ENCODE measurements around the gene HORMAD1.
A peak's percentile ranks its signal among the peaks of the same experiment; 100 is the strongest.
"Not testable (repeated sequence)": the region's sequence is repeated elsewhere in the genome, so short reads cannot be mapped to it uniquely, and the experiment has no call there.

HORMAD1 gene

GRCh38 chr1:150696995-150697927, 23.4 kb downstream of the HORMAD1 start, which contains the start of gene GOLPH3L:
GOLPH3L (minus strand) TSS chr1:150697154; CDS start chr1:150694838, 2,316 bp downstream.
- peak; percentile 63 to 79 for DNase-seq (ENCODE audit: low read depth in 2 of 2)

DNA sequence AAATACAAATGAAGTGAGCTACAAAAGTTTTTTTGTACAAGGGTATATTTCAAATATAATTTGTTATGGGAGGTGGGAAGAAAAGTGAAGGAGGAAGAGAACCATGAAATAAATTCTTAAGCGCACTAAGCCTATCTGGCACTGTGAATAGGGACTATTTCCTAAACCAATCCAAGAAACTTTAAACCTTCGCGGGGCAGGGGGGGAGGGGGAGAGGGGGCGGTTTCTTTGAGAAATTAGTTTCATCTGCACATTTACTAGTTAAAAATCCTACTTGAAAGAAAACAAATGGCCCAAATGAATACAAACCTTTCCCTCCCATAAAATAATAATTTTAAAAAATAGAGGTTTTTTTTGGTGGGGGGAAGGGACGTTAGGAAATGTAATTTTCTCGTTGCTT, 24.1 kb downstream of the HORMAD1 start:
- no peak for DNase-seq (ENCODE audit: low read depth in 2 of 2)

- no peak for DNase-seq (ENCODE audit: low read depth in 2 of 2)
Observed at GRCh38 chr1:150696162-150696561, 24.5 kb downstream of the HORMAD1 start.

DNA sequence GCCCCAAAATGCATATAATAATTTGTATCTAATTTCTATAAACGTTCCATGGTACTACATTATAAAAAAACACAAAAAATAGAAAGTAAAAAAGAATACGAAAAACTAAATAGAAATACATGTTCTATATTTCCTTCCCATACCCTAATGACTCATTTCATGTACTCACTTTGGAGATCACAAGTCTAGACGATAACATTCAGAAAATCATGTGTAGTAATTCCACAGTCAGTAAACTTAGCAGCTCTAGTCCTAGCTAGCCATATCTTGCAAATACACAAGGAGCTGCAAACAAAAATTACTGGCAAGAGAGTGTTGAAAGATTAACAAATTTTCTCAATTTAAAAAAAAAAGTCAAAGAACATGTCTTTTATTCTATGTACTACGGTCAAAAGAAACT, 25.1 kb downstream of the HORMAD1 start:
- DNase-seq (ENCODE audit: low read depth in 2 of 2), result no peak

DNA sequence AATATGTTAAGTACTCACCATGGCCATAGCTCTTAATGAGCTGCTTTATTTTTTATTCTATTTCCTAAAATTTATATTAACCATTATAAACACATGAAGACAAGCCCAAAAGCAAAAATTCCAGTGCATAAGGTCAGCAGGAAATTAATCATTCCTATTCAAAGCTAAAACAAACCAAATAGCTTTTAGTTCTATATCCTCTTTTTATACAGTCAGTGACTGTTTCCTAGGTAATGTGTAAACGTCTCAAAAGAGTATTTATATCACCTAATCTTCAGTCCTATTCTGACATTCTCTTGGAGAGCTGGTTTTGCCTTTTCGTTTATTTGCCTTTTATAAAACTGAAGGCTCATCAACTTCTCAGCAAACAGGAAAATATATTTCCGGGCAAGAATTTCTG, 28.0 kb downstream of the HORMAD1 start:
- DNase-seq (ENCODE audit: low read depth in 2 of 2), result no peak

GRCh38 chr1:150688763-150689162, 31.9 kb downstream of the HORMAD1 start:
- no peak for DNase-seq (ENCODE audit: low read depth in 2 of 2)

DNA sequence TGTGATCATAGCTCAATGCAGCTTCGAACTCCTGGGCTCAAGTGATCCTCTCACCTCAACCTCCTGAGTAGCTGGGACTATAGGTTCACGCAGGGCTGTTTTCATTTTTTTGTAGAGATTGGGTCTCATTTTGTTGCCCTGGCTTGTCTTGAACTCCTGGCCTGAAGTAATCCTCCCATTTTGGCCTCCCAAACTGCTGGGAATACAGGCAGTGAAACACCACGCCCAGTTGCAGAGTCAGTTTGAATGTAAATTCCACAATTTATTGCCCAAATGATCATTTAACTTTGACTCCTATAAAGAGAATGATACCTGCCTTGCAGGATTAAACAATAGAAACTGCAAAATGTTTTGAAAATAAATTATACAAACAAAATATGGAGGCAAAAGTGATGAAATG, 34.4 kb downstream of the HORMAD1 start:
- no peak for DNase-seq (ENCODE audit: low read depth in 2 of 2)

- no peak for DNase-seq (ENCODE audit: low read depth in 2 of 2)
Observed at GRCh38 chr1:150683914-150684313, 36.8 kb downstream of the HORMAD1 start.

DNA sequence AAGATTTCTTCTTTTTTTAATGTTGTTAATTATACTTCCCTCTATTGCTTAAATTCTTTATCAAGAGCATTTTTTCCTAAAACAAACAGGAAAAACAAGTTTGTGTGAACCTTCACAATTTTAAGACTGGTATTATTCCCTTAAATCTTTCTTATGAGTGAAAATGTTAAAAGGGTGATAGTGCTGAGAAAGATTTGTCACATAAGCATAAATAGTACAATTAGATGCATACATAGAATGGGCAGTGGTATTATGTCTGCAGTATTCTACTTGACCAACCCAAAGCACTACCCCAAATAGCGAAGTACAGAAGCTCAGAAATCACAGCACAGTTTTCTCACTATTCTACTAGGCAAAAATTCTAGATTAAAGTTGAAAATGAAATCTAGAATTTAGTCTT, 41.7 kb downstream of the HORMAD1 start:
- no peak for DNase-seq (ENCODE audit: low read depth in 2 of 2)

DNA sequence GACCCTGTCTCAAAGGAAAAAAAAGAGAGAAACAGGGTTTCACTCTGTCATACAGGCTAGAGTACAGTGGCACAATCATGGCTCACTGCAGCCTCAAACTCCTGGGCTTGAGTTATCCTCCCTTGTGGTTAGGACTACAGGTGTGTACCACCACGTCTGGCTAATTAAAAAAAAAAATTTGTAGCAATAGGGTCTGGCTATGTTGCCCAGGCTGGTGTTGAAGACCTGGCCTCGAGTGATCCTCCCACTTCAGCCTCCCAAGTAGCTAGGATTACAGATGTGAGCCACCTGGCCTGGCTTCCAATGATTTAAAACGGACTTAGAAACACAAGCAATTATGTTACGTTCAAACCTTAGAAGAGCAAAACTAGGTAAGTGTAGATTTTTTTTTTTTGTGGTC, 45.8 kb downstream of the HORMAD1 start:
- no peak for DNase-seq (ENCODE audit: low read depth in 2 of 2)

DNA sequence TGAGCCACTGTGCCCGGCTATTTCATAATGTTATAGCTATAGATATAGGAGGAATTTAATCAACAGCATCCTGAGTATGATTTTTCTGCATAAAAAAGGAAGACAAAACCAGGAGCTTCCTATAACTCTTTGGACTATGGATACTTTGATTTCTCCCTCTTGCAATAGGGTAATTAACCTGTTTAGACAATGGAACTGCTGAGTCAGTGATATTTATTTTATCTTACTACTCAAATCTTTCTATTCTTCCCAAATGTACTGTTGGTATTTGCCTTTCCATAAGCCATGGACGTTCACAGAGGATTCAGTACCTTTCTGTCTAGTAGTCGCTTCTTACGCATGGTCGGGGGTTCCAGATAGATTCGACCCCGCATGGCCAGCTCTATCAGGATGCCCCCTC, 57.4 kb downstream of the HORMAD1 start:
- DNase-seq (ENCODE audit: low read depth in 2 of 2), result no peak

DNA sequence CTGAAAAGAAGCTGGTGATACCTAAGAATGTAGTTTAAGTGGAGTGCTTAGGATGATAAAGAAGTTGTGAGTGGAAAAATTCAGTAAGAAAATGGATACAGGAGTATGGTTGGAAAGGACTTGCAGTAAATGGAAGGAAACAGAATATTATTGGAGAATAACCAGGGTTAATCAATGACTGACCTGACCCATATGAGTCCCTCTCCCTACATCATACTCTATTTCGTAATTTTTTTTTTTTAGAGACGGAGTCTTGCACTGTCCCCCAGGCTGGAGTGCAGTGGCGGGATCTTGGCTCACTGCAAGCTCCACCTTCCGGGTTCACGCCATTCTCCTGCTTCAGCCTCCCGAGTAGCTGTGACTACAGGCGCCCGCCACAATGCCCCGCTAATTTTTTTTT, 57.9 kb downstream of the HORMAD1 start:
- DNase-seq (ENCODE audit: low read depth in 2 of 2), result no peak

- DNase-seq (ENCODE audit: low read depth in 2 of 2), result no peak
Observed at GRCh38 chr1:150661156-150661555, 59.5 kb downstream of the HORMAD1 start.

DNA sequence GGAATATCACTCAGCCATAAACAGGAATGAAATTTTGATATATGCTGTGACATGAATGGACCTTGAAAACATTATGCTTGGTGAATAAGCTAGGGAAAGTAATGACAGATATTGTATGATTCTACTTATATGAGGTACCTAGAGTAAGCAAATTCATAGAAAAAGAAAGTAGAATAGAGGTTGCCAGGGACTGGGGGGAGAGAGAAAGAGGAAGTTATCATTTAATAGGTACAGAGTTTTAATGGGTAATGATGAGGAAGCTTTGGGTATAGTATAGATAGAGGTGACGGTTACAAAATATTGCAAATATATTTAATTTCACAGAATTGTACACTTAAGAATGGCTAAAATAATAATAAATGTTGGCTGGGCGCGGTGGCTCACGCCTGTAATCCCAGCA, 60.1 kb downstream of the HORMAD1 start:
- no peak for DNase-seq (ENCODE audit: low read depth in 2 of 2)

GRCh38 chr1:150657064-150657463, 63.6 kb downstream of the HORMAD1 start:
- not testable (repeated sequence) for DNase-seq (ENCODE audit: low read depth in 2 of 2)

DNA sequence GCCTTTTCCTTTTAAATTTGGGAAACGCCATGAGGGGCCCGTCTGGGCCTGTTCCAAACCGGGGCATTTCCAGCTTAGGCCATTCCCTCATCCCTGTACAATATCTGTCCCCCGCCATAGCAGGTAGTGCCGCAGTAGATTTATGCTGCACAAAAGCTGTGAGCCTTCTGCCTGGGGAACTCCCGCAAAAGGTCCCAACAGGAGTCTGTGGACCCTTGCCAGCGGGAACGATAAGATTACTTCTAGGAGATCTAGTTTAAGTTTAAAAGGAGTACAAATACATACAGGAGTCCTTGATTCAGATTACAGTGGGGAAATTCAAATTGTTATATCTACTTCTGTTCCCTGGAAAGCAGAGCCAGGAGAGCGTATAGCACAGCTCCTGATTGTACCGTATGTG, 66.1 kb downstream of the HORMAD1 start:
- not testable (repeated sequence) for DNase-seq (ENCODE audit: low read depth in 2 of 2)

GRCh38 chr1:150650193-150650592, 70.5 kb downstream of the HORMAD1 start:
- DNase-seq (ENCODE audit: low read depth in 2 of 2), result no peak

GRCh38 chr1:150649441-150650075, 71.1 kb downstream of the HORMAD1 start:
- DNase-seq (ENCODE audit: low read depth in 2 of 2), result no peak

Data from stimulated activated CD4-positive, alpha-beta T cell treated with anti-CD3 and anti-CD28 coated beads, Interleukin-1b, Interleukin-23, amount 100 ng/mL, for 4 hours (primary cell).